NK-92 treated with Interleukin-12 subunit alpha and Interleukin-12 subunit beta, amount 100 ng/mL, for 24 hours (cell line): ENCODE results near the gene BCL2L13.
"Not testable (repeated sequence)": the region's sequence is repeated elsewhere in the genome, so short reads cannot be mapped to it uniquely, and the experiment has no call there.

Source experiments
- DNase-seq: peaks from one replicate; lab custom pipeline; 2025; lab: John Stamatoyannopoulos, UW

Gene BCL2L13

DNA sequence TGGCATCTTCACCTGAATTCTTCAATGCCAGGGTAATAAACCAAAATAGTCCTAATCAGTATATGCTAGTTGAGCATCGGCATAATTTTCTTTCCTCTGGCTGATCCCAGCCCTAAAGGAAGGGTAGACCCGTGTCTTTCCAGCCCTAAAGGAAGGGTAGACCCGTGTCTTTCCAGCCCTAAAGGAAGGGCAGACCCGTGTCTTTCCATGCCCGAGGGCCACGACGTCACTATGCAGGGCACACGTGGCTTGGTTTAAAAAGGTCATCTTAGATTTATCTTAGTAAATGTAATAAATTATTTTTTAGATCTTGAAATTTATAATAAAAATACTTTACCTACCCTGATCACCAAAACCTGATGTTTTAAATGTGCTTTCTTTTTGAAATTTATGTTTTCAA is 90.2 kb downstream of the BCL2L13 start:
- no peak for DNase-seq

DNA sequence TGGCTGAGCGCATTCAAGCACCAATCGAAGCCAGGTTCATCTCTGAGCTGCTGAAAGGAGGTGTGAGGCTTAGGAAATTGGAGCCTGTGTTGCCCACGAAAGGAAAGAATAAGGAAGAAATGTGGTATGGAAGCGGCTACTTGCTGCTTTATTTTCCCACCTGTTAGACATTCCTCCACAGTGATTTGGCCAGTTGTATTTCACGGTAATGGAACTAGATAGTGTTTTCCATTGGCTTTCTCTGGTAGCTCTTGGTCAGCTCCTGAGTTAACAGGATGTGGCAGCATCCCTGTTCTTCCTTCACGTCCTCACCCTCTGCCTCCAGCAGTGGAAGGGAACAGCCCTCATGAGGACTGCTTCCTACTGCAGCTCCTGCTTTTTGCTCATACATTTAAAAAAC is 91.0 kb downstream of the BCL2L13 start:
- no peak for DNase-seq

- DNase-seq: no peak
Measured at GRCh38 chr22:17732251-17732854, 93.8 kb downstream of the BCL2L13 start.

- DNase-seq: no peak
Measured at GRCh38 chr22:17733466-17733865, 94.9 kb downstream of the BCL2L13 start.

GRCh38 chr22:17734187-17734586 is 95.6 kb downstream of the BCL2L13 start:
- no peak for DNase-seq

GRCh38 chr22:17738386-17739128 is 100.0 kb downstream of the BCL2L13 start:
- DNase-seq: no peak

DNA sequence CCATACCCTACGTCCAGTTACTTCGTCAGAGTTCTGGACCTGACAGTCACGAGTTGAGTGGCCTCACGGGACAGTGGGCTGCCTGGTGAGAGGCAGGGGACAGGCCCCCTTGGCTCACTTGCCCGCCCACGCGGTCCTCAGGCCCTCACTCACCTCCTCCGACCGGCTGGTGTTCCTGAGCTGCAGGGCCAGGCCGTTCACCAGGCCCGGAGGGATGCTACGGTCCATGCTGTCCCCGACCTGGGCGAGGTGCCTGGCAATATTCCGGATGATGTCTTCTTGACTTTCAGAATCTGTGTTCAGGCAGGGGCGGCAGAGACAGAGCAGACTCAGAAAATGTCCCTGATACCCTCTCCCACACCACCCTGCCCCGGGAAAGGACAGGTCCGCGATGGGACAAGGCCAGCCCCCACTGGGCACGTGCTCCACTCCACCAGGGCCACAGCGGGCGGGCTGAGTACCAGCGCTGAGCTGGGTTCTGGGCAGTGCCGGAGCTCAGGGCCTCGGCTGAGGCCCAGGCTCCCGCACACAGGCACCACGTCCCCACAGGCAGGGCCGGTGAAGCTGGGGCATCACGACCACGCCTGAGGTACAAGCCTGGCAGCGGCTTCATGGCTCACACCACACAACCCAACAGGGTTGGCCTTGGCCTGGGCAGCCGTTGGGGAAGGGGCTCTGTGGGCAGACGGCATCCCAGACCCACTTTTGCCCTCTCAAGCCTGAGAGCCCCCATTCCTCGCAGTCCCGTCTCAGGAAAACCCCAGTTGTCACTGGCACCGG is 100.8 kb downstream of the BCL2L13 start:
- DNase-seq: no peak

GRCh38 chr22:17741866-17742526 is 103.4 kb downstream of the BCL2L13 start:
- no peak for DNase-seq

DNA sequence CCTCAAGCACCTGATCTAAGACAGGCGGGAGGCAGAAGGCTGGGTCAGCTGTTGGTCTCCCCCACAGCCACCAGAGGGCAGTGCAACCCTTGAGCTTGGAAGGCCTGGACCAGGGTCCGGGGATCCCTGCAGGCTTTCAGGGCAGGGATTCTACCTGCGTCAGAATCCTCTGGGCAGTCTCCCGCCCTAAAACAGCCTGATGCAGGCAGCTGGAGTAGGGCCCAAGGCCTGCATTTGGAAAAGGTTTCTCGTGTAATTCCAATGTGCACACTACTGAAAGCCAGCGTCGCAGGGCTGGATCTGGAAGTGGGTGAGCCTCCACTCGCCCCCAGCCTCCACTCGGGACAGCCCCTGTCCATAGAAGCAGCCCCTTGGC is 104.0 kb downstream of the BCL2L13 start:
- DNase-seq: peak; percentile 33

GRCh38 chr22:17743661-17744411 is 105.3 kb downstream of the BCL2L13 start:
- no peak for DNase-seq

- no peak for DNase-seq
Measured at GRCh38 chr22:17744430-17744829, 105.9 kb downstream of the BCL2L13 start.

- no peak for DNase-seq
Measured at GRCh38 chr22:17746916-17747315, 108.4 kb downstream of the BCL2L13 start.

- no peak for DNase-seq
Measured at GRCh38 chr22:17748555-17749353, 110.2 kb downstream of the BCL2L13 start.

DNA sequence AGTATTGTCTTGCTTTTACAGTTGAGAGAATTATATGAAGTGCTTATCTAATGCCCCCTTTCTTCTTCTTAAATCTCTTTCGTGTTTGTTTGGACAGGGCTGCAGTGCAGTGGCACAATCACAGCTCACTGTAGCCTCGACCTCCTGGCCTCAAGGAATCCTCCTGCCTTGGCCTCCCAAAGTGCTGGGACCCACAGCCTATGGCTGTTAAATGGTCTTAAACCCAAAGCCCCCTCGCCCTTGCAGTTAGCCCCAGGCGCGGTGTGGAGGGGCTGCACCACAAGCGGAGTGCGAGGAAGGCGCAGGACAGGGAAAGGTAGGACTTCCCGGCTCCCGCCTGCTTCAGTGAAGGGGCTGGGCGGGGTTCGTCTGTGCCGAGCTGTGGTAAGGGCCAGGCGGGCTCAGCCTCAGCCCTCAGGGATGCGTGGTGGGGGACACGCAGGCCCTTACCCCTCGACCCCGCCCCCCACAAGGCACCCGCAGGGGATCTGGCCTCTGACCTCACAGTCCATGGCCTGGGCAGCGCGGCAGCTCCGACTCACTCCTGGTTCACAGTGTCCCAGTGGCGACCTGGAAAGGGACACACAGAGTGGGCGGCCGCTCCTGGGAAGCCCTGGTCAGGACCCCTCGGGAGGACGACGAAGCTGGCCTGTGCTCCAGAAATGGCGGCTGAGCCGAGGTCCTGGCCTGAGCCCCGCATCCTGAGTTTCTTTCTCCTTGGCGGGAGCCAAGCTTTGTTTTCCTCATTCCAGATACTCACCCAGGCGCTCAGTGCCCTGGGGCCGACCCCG is 111.2 kb downstream of the BCL2L13 start:
- DNase-seq: no peak

DNA sequence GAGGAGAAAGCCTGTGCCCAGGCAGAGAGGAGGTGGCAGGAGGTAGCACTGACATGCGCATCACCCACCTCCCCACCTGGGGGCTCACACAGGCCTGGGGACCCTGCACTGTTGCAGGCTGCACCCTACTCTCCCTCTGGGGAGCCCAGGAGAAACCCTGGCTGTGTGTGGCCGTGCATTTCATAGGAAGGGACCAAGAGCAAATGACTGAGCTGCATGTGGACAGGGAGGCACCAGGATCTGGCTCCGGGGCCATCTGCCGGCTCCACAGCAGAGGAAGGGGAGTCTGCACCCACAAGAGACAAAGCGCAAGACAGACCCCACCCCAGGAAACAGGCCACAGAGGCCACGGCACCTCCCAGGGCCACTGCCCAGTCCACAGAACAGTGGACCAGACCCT is 113.0 kb downstream of the BCL2L13 start:
- no peak for DNase-seq

DNA sequence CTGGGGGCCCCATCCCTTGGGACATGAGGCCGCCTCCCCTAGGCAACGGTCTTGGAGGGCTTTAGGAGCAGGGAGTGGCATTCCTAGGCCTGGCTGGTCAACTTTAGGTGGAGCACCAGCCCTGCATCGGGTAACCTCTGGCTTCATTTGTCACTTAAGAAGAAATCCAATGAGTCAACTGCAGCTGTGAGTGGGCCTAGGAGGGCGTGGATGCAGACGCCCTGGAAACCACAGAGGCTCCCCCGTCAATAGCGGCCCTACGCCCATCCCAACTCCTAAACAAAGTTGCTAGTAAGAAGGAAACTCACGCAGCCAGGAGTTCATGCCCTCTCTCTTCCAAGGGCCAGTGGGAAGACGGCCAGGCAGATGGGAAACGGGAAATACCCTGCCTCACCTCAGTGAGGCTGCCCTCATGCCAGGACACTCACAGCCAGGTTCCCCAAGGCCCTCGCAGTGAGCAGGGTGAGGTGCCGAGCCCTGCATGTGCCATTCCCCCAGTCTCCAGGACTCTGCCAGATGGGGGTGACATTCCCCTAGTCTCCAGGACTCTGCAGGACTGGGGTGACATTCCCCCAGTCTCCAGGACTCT is 114.9 kb downstream of the BCL2L13 start:
- no peak for DNase-seq

DNA sequence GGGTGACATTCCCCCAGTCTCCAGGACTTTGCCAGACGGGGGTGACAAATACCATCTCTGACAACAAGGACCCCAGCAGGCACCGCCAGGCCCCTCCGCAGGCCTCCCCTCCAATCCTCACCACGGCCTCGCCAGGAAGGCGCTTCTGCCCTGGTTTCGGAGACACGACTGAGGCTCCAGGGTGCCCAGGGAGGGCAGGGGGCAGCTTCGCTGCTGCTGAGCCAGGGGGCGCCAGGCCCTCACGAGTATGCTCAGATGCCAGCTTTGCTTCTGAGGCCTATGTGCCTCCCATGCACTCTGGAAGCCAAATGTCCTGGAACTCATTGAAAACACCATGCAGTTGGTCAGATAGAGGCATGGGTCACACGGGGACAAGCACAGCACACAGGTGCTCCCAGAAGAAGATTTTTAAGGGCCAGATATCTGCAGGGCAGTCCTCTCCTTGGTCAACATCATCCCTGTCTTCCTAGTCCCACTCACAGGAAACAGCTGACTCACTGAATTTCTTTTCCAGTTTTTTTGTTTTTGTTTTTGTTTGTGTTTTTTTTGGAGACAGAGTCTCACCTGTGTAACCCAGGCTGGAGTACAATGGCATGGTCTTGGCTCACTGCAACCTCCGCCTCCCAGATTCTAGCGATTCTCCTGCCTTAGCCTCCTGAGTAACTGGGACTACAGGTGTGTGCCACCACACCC is 115.8 kb downstream of the BCL2L13 start:
- no peak for DNase-seq

DNA sequence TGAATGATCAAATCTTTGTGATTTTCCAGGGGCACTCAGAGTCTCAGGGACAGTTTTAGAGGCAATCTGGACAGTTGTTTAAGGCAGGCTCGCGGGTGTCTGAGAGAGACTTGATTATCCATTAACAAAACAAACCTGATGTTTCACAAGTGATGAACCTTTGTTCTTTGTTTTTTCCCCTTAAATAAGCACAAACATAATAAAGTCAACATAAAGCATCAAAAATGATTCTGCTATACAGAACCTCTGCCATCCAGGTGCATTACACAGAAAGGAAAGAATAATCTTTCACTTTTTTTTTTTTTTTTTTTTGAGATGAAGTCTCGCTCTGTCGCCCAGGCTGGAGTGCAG is 122.6 kb downstream of the BCL2L13 start:
- no peak for DNase-seq

- DNase-seq: not testable (repeated sequence)
Measured at GRCh38 chr22:17763442-17763841, 124.9 kb downstream of the BCL2L13 start.
